B cell (primary cell): Measurements from ENCODE around the gene LHFPL4. TPM values are rescaled to one million over a fixed set of nuclear protein-coding genes. Genes with fewer than 3 reads are reported as not detected.

Experiments used
- ATAC-seq: fragments of 200-7000 bp; cut with Tn5 transposase; one replicate; pipeline ENCODE4 v1.10.0; 2021; ENCODE audit warnings: low read depth, mild to moderate bottlenecking, moderate number of reproducible peaks, moderate library complexity
- CTCF ChIA-PET: fragments of 350-600 bp; sonication (Branson Sonifier 250); formaldehyde crosslinking; loops from one replicate; lab custom pipeline; 2021; ENCODE audit warnings: antibody characterized with exemption, inconsistent platforms; lab: Charles Lee
- POLR2A ChIA-PET: fragments of 350-600 bp; sonication (Branson Sonifier 250); formaldehyde crosslinking; loops from one replicate; lab custom pipeline; 2021; ENCODE audit warnings: antibody characterized with exemption; lab: Charles Lee
- DNase-seq: peaks from one replicate; pipeline ENCODE4 v3.0.0; 2013
- H2AFZ ChIP-seq: 2 replicates; pipeline ENCODE4 v1.6.1; 2012; ENCODE audit warnings: mild to moderate bottlenecking, low read depth, low read length; ENCODE audit not compliant: insufficient read depth, poor library complexity, severe bottlenecking
- H3K27ac ChIP-seq, 2 donors: 1 replicate in 1 of 2; 2 replicates in 1 of 2; pipeline ENCODE4 v1.5.1; 2012 to 2013; ENCODE audit warnings: low read length in 2 of 2, mild to moderate bottlenecking in 2 of 2, moderate library complexity in 1 of 2
- H3K27me3 ChIP-seq, 4 experiments: fragments of 200-600 bp in 1 of 4; sonication (generic) in 1 of 4; replicated peaks in 1 of 4; 1 replicate in 2 of 4; 2 replicates in 2 of 4; pipeline versions ENCODE4 v1.6.1 to v1.7.0; 2013 to 2016; ENCODE audit warnings: low read length in 3 of 4, mild to moderate bottlenecking in 2 of 4, mixed read lengths in 1 of 4, moderate library complexity in 1 of 4; ENCODE audit not compliant: insufficient read depth in 4 of 4, control insufficient read depth in 3 of 4; ENCODE audit errors: control extremely low read depth in 1 of 4
- H3K36me3 ChIP-seq, 2 experiments: replicated peaks in 1 of 2; 1 replicate in 1 of 2; 2 replicates in 1 of 2; pipeline versions ENCODE4 v1.6.1 to v1.7.1; 2013; ENCODE audit warnings: low read length in 1 of 2; ENCODE audit not compliant: insufficient read depth in 2 of 2, control insufficient read depth in 1 of 2; ENCODE audit errors: control extremely low read depth in 1 of 2, extremely low read depth in 1 of 2
- H3K4me1 ChIP-seq, 2 donors: fragments of 200-600 bp in 1 of 2; sonication (generic) in 1 of 2; 1 replicate in 1 of 2; 2 replicates in 1 of 2; pipeline versions ENCODE4 v1.5.1 to v1.6.1; 2013 to 2017; ENCODE audit warnings: low read length in 2 of 2; ENCODE audit not compliant: control insufficient read depth in 2 of 2, insufficient read depth in 2 of 2
- H3K4me2 ChIP-seq: replicated peaks from 2 replicates; pipeline ENCODE3; 2012; ENCODE audit warnings: mild to moderate bottlenecking, low read depth, low read length; ENCODE audit not compliant: poor library complexity, severe bottlenecking
- H3K4me3 ChIP-seq, 5 experiments: fragments of 200-600 bp in 1 of 5; sonication (generic) in 1 of 5; 1 replicate in 3 of 5; 2 replicates in 2 of 5; pipeline versions ENCODE4 v1.5.1 to v1.7.0; 2011 to 2016; ENCODE audit warnings: low read length in 4 of 5, mild to moderate bottlenecking in 4 of 5, low read depth in 2 of 5, control low read depth in 1 of 5, moderate library complexity in 1 of 5; ENCODE audit not compliant: insufficient read depth in 1 of 5; ENCODE audit errors: control extremely low read depth in 1 of 5, extremely low read depth in 1 of 5
- H3K79me2 ChIP-seq: fragments of 200-600 bp; sonication (generic); one replicate; pipeline ENCODE4 v1.6.0; 2016; ENCODE audit warnings: low read length; ENCODE audit not compliant: control insufficient read depth, insufficient read depth
- H3K9ac ChIP-seq: fragments of 200-600 bp; sonication (generic); 2 replicates; pipeline ENCODE4 v1.6.1; 2017; ENCODE audit warnings: mild to moderate bottlenecking, low read length, moderate library complexity
- H3K9me3 ChIP-seq, 3 donors: one replicate each; pipeline versions ENCODE4 v1.6.1 to v1.7.1; 2013; ENCODE audit warnings: low read length in 2 of 3; ENCODE audit not compliant: control insufficient read depth in 2 of 3, insufficient read depth in 1 of 3; ENCODE audit errors: control extremely low read depth in 1 of 3
- H4K20me1 ChIP-seq: 2 replicates; pipeline ENCODE4 v1.6.0; 2012; ENCODE audit warnings: mild to moderate bottlenecking, low read length; ENCODE audit not compliant: insufficient read depth, control insufficient read depth, poor library complexity, severe bottlenecking
- H3K27ac Mint-ChIP-seq: one replicate; pipeline ENCODE4 v1.8.0; 2021; ENCODE audit warnings: mixed read lengths
- H3K27me3 Mint-ChIP-seq: one replicate; pipeline ENCODE4 v1.8.0; 2021; ENCODE audit warnings: mixed read lengths
- H3K4me1 Mint-ChIP-seq: one replicate; pipeline ENCODE4 v1.8.0; 2021; ENCODE audit warnings: mixed read lengths
- H3K4me3 Mint-ChIP-seq: one replicate; pipeline ENCODE4 v1.8.0; 2021; ENCODE audit warnings: mixed read lengths
- H3K9me3 Mint-ChIP-seq: one replicate; pipeline ENCODE4 v1.8.0; 2022; ENCODE audit warnings: mixed read lengths; ENCODE audit not compliant: insufficient read depth
- EZH2 ChIP-seq: IDR thresholded peaks from 2 replicates; pipeline ENCODE4 v1.6.1; 2012; ENCODE audit warnings: borderline replicate concordance, low read depth, mild to moderate bottlenecking, moderate library complexity, low read length; ENCODE audit not compliant: insufficient read depth, poor library complexity, severe bottlenecking
- WGBS: methylation state at CpG from one replicate; pipeline ENCODE4 v1.1.5; 2013; ENCODE audit warnings: missing lambda C conversion rate; ENCODE audit not compliant: insufficient coverage; 5-methylcytosine and 5-hydroxymethylcytosine counted together
- intact Hi-C: fragments of 100-400 bp; cut with micrococcal nuclease; formaldehyde crosslinking; loops from one replicate; pipeline ENCODE4 v1.10.0; 2022
- polyA plus RNA-seq: library from polyadenylated mRNA; depleted of rRNA; stranded (reverse); fragments of >200 nt; gene quantifications from 2 replicates; pipeline ENCODE4 v1.2.3, GENCODE V29; 2012
- total RNA-seq, 2 donors: library from RNA; stranded (reverse); fragments of 120-200 nt in 1 of 2; gene quantifications; 1 replicate in 1 of 2; 2 replicates in 1 of 2; pipeline versions ENCODE4 v1.2.3 to v1.2.4, GENCODE V29; 2013 to 2022
- TF ChIP-seq, protein P1 (sequence below): fragments of 200-600 bp; IDR thresholded peaks from one replicate; pipeline ENCODE4 v1.8.0; 2022; ENCODE audit warnings: antibody characterized with exemption, mild to moderate bottlenecking

Gene LHFPL4
- total and polyA plus RNA-seq, 2 donors (not counting 1 experiment from before 2014, with no cell fraction given): not detected

DNA sequence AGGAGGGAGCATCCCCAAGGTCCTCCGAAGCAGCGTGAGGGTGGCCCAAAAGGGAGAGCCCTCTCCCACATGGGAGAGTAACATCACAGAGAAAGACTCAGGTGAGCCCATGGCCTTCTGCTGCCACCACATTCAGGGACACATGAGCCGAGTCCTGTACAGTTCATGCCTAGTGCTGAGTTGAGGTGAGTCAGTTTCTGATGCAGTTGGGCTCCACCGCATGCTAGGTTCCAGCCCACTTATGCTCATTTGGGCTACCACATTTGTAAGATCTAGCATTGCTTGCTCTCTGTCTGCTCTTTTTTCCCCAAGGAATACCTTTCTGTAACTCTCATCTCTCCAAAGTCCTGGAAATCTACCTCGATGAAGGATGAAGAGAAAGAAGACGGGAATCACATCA lies 79.1 kb downstream of the LHFPL4 start:
- Histone ChIP-seq H3K9me3 (no peaks in the 10 kb centered on the region), H4K20me1 (peaks cover 16% of the 10 kb centered on the region), H3K9ac (no peak overlapping the region), H3K27me3 (no peaks in the 10 kb centered on the region), H2AFZ (no peak overlapping the region), H3K4me1 (no peaks in the 10 kb centered on the region), H3K27ac (no peak overlapping the region), H3K4me2 (no peak overlapping the region), H3K4me3 (no peak overlapping the region), H3K79me2 (no peaks in the 10 kb centered on the region), H3K36me3 (peaks cover 2 to 91% of the 10 kb centered on the region in 2 experiments)
- CTCF ChIA-PET: no interaction called here
- 100% methylated on average over 4 of the region's 6 CpGs for WGBS
- TF ChIP-seq EZH2: no peak
- TF ChIP-seq, protein P1, sequence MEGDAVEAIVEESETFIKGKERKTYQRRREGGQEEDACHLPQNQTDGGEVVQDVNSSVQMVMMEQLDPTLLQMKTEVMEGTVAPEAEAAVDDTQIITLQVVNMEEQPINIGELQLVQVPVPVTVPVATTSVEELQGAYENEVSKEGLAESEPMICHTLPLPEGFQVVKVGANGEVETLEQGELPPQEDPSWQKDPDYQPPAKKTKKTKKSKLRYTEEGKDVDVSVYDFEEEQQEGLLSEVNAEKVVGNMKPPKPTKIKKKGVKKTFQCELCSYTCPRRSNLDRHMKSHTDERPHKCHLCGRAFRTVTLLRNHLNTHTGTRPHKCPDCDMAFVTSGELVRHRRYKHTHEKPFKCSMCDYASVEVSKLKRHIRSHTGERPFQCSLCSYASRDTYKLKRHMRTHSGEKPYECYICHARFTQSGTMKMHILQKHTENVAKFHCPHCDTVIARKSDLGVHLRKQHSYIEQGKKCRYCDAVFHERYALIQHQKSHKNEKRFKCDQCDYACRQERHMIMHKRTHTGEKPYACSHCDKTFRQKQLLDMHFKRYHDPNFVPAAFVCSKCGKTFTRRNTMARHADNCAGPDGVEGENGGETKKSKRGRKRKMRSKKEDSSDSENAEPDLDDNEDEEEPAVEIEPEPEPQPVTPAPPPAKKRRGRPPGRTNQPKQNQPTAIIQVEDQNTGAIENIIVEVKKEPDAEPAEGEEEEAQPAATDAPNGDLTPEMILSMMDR: no peak
- ATAC-seq (no peak), DNase-seq (no peak)
- POLR2A ChIA-PET: no interaction called here
- H3K4me3 Mint-ChIP-seq: no peak overlapping the region
- no peaks in the 10 kb centered on the region for H3K27me3 Mint-ChIP-seq
- H3K27ac Mint-ChIP-seq: no peak overlapping the region
- no peaks in the 10 kb centered on the region for H3K9me3 Mint-ChIP-seq
- intact Hi-C loops: no loop called here
- H3K4me1 Mint-ChIP-seq: no peaks in the 10 kb centered on the region

DNA sequence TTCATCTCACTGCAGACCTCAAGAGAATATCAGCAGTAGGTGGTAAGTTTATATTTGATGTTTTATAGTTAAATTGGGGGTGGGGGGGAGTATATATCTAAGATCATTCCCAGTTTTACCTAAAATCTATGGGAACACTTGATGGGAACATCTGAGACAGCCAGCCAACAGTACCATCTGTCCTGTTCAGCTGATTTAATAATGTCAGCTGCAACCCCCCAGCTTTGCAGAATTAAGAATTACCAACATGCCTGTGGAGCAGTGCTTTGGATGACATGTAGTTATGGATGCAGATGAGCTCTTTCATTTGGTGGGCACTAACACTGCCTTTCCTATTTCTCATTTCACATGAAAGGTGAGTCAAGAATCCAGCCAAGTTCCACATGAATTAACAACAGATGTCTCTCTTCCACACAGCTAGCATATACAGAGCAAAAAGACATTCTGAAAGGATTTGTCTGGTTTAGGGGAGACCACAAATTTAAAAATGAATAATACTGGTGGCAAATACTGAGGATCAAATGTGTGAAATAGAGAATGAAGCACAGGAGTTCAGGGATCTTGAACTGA lies 80.0 kb downstream of the LHFPL4 start:
- intact Hi-C loops: no loop called here
- Mint-ChIP-seq H3K4me3 (no peak overlapping the region), H3K27ac (no peak overlapping the region), H3K27me3 (no peaks in the 10 kb centered on the region), H3K9me3 (no peaks in the 10 kb centered on the region), H3K4me1 (no peaks in the 10 kb centered on the region)
- no peak for TF ChIP-seq EZH2
- TF ChIP-seq, protein P1: no peak
- CTCF ChIA-PET: no interaction called here
- POLR2A ChIA-PET: no interaction called here
- ATAC-seq (no peak), DNase-seq (no peak)
- Histone ChIP-seq H3K9me3 (no peaks in the 10 kb centered on the region), H3K4me3 (no peak overlapping the region), H3K27ac (no peak overlapping the region), H3K9ac (no peak overlapping the region), H3K4me1 (no peaks in the 10 kb centered on the region), H3K79me2 (no peaks in the 10 kb centered on the region), H3K4me2 (no peak overlapping the region), H4K20me1 (peaks cover 16% of the 10 kb centered on the region), H3K36me3 (peaks cover 2 to 95% of the 10 kb centered on the region in 2 experiments), H2AFZ (no peak overlapping the region), H3K27me3 (no peaks in the 10 kb centered on the region)
